CD14-positive monocyte (primary cell): ENCODE data around the gene ADAM11. TPM values are rescaled to one million over a fixed set of nuclear protein-coding genes. Genes with fewer than 3 reads are reported as not detected.

ENCODE experiments used
- DNase-seq, 3 donors: peaks; one replicate each; pipeline ENCODE4 v3.0.0-alpha.2; 2011 to 2022
- H2AFZ ChIP-seq: 2 replicates; pipeline ENCODE4 v1.6.0; 2012; ENCODE audit warnings: mild to moderate bottlenecking, low read depth, low read length, inconsistent platforms; ENCODE audit not compliant: insufficient read depth, poor library complexity, severe bottlenecking
- H3K27ac ChIP-seq, 2 donors: 1 replicate in 1 of 2; 2 replicates in 1 of 2; pipeline ENCODE4 v1.5.1; 2012 to 2013; ENCODE audit warnings: low read length in 2 of 2, control low read depth in 1 of 2, inconsistent platforms in 1 of 2, low read depth in 1 of 2, mild to moderate bottlenecking in 1 of 2
- H3K27me3 ChIP-seq, 2 donors: one replicate each; pipeline versions ENCODE4 v1.6.0 to v1.6.1; 2011 to 2013; ENCODE audit warnings: low read length in 2 of 2; ENCODE audit not compliant: control insufficient read depth in 2 of 2, insufficient read depth in 2 of 2
- H3K36me3 ChIP-seq, 2 donors: replicated peaks in 1 of 2; 1 replicate in 1 of 2; 2 replicates in 1 of 2; pipeline versions ENCODE4 v1.5.1 to v1.6.1; 2012 to 2013; ENCODE audit warnings: low read length in 2 of 2, control low read depth in 1 of 2, inconsistent platforms in 1 of 2, mild to moderate bottlenecking in 1 of 2; ENCODE audit not compliant: insufficient read depth in 2 of 2, control insufficient read depth in 1 of 2
- H3K4me1 ChIP-seq, 2 donors: 1 replicate in 1 of 2; 2 replicates in 1 of 2; pipeline versions ENCODE4 v1.5.1 to v1.6.1; 2012 to 2013; ENCODE audit warnings: low read length in 2 of 2, control low read depth in 1 of 2, inconsistent platforms in 1 of 2, mild to moderate bottlenecking in 1 of 2, moderate library complexity in 1 of 2; ENCODE audit not compliant: insufficient read depth in 2 of 2, control insufficient read depth in 1 of 2
- H3K4me2 ChIP-seq: replicated peaks from 2 replicates; pipeline ENCODE3; 2012; ENCODE audit warnings: low read length, moderate library complexity, mild to moderate bottlenecking; ENCODE audit not compliant: poor library complexity, severe bottlenecking; ENCODE audit errors: extremely low read depth
- H3K4me3 ChIP-seq, 3 experiments: fragments of 200-600 bp in 1 of 3; sonication (generic) in 1 of 3; replicated peaks in 1 of 3; 1 replicate in 2 of 3; 2 replicates in 1 of 3; pipeline ENCODE4 v1.5.1; 2011 to 2013; ENCODE audit warnings: low read length in 3 of 3, mild to moderate bottlenecking in 3 of 3, control low read depth in 2 of 3, low read depth in 2 of 3, inconsistent platforms in 1 of 3, moderate library complexity in 1 of 3
- H3K79me2 ChIP-seq: 2 replicates; pipeline ENCODE4 v1.6.0; 2012; ENCODE audit warnings: mild to moderate bottlenecking, control low read depth, inconsistent platforms, low read length, moderate library complexity; ENCODE audit not compliant: insufficient read depth
- H3K9ac ChIP-seq: 2 replicates; pipeline ENCODE4 v1.6.0; 2017; ENCODE audit warnings: low read length, mild to moderate bottlenecking; ENCODE audit not compliant: insufficient read depth, poor library complexity, severe bottlenecking
- H3K9me3 ChIP-seq, 2 donors: replicated peaks in 1 of 2; 1 replicate in 1 of 2; 2 replicates in 1 of 2; pipeline versions ENCODE4 v1.5.1 to v1.6.1; 2012 to 2013; ENCODE audit warnings: low read length in 2 of 2, control low read depth in 1 of 2; ENCODE audit not compliant: control insufficient read depth in 1 of 2, insufficient read depth in 1 of 2
- H4K20me1 ChIP-seq: 2 replicates; pipeline ENCODE4 v1.6.0; 2012; ENCODE audit warnings: mild to moderate bottlenecking, low read length, control low read depth, moderate library complexity; ENCODE audit not compliant: insufficient read depth
- H3K27ac Mint-ChIP-seq, 7 donors: one replicate each; pipeline ENCODE4 v1.8.0; 2020; ENCODE audit warnings: mild to moderate bottlenecking in 7 of 7, mixed read lengths in 7 of 7, moderate library complexity in 6 of 7, inconsistent platforms in 2 of 7
- H3K27me3 Mint-ChIP-seq, 3 donors: one replicate each; pipeline ENCODE4 v1.8.0; 2021 to 2022; ENCODE audit warnings: low read depth in 3 of 3, mild to moderate bottlenecking in 3 of 3, mixed read lengths in 3 of 3, moderate library complexity in 3 of 3, inconsistent platforms in 1 of 3
- H3K36me3 Mint-ChIP-seq, 2 donors: one replicate each; pipeline ENCODE4 v1.8.0; 2020; ENCODE audit warnings: mixed read lengths in 2 of 2, inconsistent platforms in 1 of 2, mild to moderate bottlenecking in 1 of 2
- H3K4me1 Mint-ChIP-seq: one replicate; pipeline ENCODE4 v1.8.0; 2020; ENCODE audit warnings: mild to moderate bottlenecking, mixed read lengths
- H3K4me3 Mint-ChIP-seq, 2 donors: one replicate each; pipeline ENCODE4 v1.8.0; 2020; ENCODE audit warnings: mild to moderate bottlenecking in 2 of 2, mixed read lengths in 2 of 2, moderate library complexity in 1 of 2
- H3K9me3 Mint-ChIP-seq, 7 donors: one replicate each; pipeline ENCODE4 v1.8.0; 2020 to 2022; ENCODE audit warnings: mixed read lengths in 7 of 7, mild to moderate bottlenecking in 6 of 7, moderate library complexity in 6 of 7, inconsistent platforms in 2 of 7
- WGBS: methylation state at CpG from one replicate; pipeline ENCODE4 v1.1.5; 2013; ENCODE audit warnings: missing lambda C conversion rate; ENCODE audit not compliant: insufficient coverage; 5-methylcytosine and 5-hydroxymethylcytosine counted together
- intact Hi-C, 2 donors: fragments of 100-400 bp; cut with micrococcal nuclease; formaldehyde crosslinking; loops; one replicate each; pipeline versions ENCODE4 v1.15.0 to v1.15.1; 2023
- polyA plus RNA-seq, 3 donors: library from polyadenylated mRNA; depleted of rRNA in 1 of 3; unstranded in 2 of 3; stranded (reverse) in 1 of 3; fragments of 300-500 nt in 2 of 3; fragments of >200 nt in 1 of 3; fragmentation: Illumina TruSeq in 2 of 3; gene quantifications; 1 replicate in 2 of 3; 2 replicates in 1 of 3; pipeline ENCODE4 v1.2.3, GENCODE V29; 2012 to 2021
- TF ChIP-seq, protein P1 (sequence below): fragments of 200-600 bp; IDR thresholded peaks from one replicate; pipeline ENCODE4 v1.8.0; 2022; ENCODE audit warnings: antibody characterized with exemption, mild to moderate bottlenecking

ADAM11 gene
- polyA plus RNA-seq, 3 donors = 0.19 TPM; not detected in 2

DNA sequence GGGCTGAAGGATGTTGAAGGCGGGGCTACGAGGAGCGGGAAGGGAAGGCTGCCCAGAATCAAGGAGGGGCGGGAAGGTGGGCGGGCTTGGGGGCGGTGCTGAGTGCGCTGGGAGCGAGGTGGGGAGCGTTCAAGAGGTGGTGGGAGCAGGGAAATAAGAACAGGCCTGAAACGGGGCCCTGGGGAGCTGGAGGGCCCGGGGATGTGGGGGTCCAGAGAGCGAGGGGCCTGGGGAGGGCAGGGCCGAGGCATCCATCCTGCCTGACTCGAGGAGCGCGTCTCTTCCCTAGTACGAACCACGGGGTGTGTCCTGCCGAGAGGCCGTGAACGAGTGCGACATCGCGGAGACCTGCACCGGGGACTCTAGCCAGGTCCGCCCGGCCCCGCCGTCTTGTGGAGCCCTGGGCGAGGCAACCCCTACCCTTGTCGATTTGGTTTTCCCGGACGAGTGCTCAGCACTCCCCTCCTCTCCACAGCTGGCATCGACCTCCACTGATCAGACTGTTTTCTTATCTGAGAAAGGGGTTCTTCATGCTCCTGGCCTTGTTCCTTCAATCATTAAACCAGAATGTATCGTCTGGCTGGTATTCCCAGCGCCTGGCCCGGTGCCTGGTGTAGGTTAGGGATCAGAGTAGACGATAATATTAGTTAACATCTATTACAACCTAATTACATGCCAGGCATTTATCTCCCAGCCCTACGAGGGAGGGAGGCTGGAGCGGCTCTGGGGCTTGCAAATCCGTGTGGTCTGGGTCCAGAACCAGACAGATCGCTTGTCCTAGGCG is 17.2 kb downstream of the ADAM11 start:
- H3K36me3 ChIP-seq = no peaks in the 10 kb centered on the region
- H3K9me3 Mint-ChIP-seq = peaks cover 0 to 2% (median 0%) of the 10 kb centered on the region in 7 donors
- peak overlapping the region; percentile 29 for H3K9ac ChIP-seq
- peak overlapping the region; percentile 100 for H3K4me2 ChIP-seq
- H2AFZ ChIP-seq = peak overlapping the region; percentile 89
- H3K4me3 Mint-ChIP-seq = peak overlapping the region; percentile 79 to 90
- peaks cover 34% of the 10 kb centered on the region for H3K4me1 Mint-ChIP-seq
- H3K9me3 ChIP-seq = no peaks in the 10 kb centered on the region
- H3K4me3 ChIP-seq = peak overlapping the region; percentile 17 to 88 (median 50)
- peaks cover 22 to 49% (median 34%) of the 10 kb centered on the region in 3 donors for H3K27me3 Mint-ChIP-seq
- peaks cover 29 to 39% of the 10 kb centered on the region in 2 donors for H3K4me1 ChIP-seq
- no peaks in the 10 kb centered on the region for H4K20me1 ChIP-seq
- no peaks in the 10 kb centered on the region for H3K79me2 ChIP-seq
- intact Hi-C loops = loop anchor here (1.0 to 10.0 kb wide), 4 partner anchors 89 to 359 kb away; partner anchors contain the start of genes ACBD4 (in 2 of the 2) and PLCD3 (in 2 of the 2)
- H3K36me3 Mint-ChIP-seq = no peaks in the 10 kb centered on the region
- H3K27ac ChIP-seq = no peak overlapping the region
- 8% methylated on average over 32 of the region's 43 CpGs for WGBS
- TF ChIP-seq, protein P1, sequence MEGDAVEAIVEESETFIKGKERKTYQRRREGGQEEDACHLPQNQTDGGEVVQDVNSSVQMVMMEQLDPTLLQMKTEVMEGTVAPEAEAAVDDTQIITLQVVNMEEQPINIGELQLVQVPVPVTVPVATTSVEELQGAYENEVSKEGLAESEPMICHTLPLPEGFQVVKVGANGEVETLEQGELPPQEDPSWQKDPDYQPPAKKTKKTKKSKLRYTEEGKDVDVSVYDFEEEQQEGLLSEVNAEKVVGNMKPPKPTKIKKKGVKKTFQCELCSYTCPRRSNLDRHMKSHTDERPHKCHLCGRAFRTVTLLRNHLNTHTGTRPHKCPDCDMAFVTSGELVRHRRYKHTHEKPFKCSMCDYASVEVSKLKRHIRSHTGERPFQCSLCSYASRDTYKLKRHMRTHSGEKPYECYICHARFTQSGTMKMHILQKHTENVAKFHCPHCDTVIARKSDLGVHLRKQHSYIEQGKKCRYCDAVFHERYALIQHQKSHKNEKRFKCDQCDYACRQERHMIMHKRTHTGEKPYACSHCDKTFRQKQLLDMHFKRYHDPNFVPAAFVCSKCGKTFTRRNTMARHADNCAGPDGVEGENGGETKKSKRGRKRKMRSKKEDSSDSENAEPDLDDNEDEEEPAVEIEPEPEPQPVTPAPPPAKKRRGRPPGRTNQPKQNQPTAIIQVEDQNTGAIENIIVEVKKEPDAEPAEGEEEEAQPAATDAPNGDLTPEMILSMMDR = no peak
- peak in 1 of 3 donors; percentile 5 for DNase-seq
- peaks cover 0 to 21% of the 10 kb centered on the region in 2 donors for H3K27me3 ChIP-seq
- H3K27ac Mint-ChIP-seq = peak overlapping the region in 1 of 7 donors; percentile 76

DNA sequence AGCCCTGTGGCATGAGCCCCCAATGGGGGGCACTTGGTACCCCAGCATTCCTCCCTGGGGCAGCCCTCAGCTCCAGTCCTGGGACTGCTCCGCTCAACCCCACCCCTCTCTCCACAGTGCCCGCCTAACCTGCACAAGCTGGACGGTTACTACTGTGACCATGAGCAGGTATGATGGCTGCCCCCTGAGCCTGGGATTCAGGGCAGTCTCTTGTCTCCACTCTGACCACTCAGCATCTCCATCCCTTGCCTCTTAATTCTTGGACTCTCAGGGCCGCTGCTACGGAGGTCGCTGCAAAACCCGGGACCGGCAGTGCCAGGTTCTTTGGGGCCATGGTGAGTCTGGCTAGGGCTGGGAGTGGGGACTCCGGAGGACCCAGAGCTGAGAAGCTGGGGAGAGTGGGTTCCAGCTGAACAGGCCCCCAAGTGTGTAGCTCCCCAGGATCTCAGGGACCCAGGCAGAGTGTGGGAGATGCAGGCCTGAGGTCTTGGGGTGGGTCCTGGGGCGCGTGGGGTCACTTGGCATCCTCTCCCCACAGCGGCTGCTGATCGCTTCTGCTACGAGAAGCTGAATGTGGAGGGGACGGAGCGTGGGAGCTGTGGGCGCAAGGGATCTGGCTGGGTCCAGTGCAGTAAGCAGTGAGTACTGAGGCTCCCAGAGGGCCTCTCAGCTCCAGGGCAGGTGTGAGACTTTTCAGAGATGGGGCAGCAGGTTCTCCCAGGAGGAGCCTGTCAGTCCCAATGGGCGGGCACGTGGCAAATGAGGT is 18.0 kb downstream of the ADAM11 start:
- H3K27me3 Mint-ChIP-seq = peaks cover 22 to 51% (median 34%) of the 10 kb centered on the region in 3 donors
- no peaks in the 10 kb centered on the region for H3K9me3 ChIP-seq
- H2AFZ ChIP-seq = no peak overlapping the region
- no peaks in the 10 kb centered on the region for H3K79me2 ChIP-seq
- H3K9me3 Mint-ChIP-seq = peaks cover 0 to 2% (median 0%) of the 10 kb centered on the region in 7 donors
- no peaks in the 10 kb centered on the region for H3K36me3 Mint-ChIP-seq
- H3K4me3 ChIP-seq = no peak overlapping the region
- H4K20me1 ChIP-seq = no peaks in the 10 kb centered on the region
- TF ChIP-seq, protein P1 = no peak
- H3K4me1 ChIP-seq = peaks cover 22 to 31% of the 10 kb centered on the region in 2 donors
- peak overlapping the region in 1 of 7 donors; percentile 70 for H3K27ac Mint-ChIP-seq
- H3K36me3 ChIP-seq = no peaks in the 10 kb centered on the region
- H3K4me3 Mint-ChIP-seq = peak overlapping the region in 1 of 2 donors; percentile 90
- intact Hi-C loops = loop anchor here (5.0 to 10.0 kb wide), 2 partner anchors 245 to 358 kb away; partner anchors contain the start of genes ACBD4 (in 2 of the 2) and PLCD3 (in 2 of the 2)
- WGBS = 96% methylated on average over 9 of the region's 19 CpGs
- H3K4me2 ChIP-seq = peak overlapping the region; percentile 100
- peaks cover 26% of the 10 kb centered on the region for H3K4me1 Mint-ChIP-seq
- no peak overlapping the region for H3K9ac ChIP-seq
- no peak overlapping the region for H3K27ac ChIP-seq
- peaks cover 0 to 21% of the 10 kb centered on the region in 2 donors for H3K27me3 ChIP-seq
- no peak for DNase-seq
